CD4-positive, alpha-beta T cell treated with Interleukin-15 for 4 hours (primary cell): Measurements from ENCODE around the gene HS3ST5.
A peak's percentile ranks its signal among the peaks of the same experiment; 100 is the strongest.
"Not testable (repeated sequence)": the region's sequence is repeated elsewhere in the genome, so short reads cannot be mapped to it uniquely, and the experiment has no call there.

Experiments
- DNase-seq: peaks from one replicate; pipeline ENCODE4 v3.0.0-alpha.2; 2020; ENCODE audit warnings: low spot score

Gene HS3ST5

DNA sequence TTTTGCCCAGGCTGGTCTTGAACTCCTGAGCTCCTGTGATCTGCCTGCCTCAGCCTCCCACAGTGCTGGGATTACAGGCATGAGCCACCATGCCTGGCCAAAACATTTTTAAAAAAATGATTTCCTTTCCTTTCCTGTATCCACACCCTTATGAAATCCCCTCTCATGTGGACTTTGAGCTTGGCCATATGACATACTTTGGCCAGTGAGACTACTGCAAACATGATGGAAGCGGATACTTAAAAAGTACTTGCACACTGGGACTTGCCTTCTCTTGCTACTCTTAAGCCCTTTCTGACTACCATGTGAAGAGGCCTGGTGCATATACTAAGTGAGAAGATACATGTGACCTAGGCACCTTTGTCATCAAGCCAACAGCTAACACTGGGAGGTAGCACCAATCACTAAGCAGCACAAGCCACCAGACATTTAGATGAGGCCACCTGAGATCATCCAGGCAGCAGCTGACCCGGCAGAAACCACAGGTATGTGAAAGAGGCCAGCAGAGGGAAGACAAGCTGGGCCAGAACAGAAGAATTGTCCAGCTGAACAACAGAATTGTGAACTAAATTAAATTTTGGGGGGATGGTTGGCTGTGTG lies 293.4 kb downstream of the HS3ST5 start:
- DNase-seq, result no peak

DNA sequence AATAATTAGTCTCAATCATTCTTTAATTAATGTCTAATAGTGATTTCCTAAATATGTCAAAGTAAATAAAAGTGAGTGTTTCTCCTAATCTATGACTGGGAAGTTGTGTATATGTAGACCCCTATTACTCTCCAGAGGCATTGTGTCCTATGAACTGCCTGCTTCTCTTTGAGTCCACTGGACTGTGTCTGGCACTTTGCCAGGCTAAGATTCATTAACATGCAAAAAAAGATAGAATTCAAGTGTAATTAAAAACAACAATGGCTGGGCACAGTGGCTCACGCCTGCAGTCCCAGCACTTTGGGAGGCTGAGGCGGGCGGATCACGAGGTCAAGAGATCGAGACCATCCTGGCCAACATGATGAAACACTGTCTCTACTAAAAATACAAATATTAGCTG lies 298.3 kb downstream of the HS3ST5 start:
- not testable (repeated sequence) for DNase-seq

GRCh38 chr6:114042267-114043016 lies 300.4 kb downstream of the HS3ST5 start:
- no peak for DNase-seq

DNA sequence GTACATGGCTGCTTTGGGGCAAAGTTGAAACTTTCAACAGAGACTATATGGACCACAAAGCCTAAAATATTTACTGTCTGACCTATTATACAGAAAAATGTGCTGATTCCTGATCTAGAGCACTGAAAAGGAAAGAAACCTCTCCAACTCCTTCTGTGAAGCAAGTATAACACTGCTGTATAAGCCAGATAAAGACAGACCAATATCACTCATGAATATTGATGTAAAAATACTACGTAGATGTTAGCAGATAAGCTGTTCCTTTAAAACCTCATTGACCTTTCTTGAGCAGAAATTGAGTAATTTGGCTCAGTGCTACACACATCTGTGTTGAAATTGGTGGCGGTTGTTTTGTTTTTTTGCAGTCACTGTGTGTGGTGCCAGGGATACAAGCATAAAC lies 302.0 kb downstream of the HS3ST5 start:
- no peak for DNase-seq

DNA sequence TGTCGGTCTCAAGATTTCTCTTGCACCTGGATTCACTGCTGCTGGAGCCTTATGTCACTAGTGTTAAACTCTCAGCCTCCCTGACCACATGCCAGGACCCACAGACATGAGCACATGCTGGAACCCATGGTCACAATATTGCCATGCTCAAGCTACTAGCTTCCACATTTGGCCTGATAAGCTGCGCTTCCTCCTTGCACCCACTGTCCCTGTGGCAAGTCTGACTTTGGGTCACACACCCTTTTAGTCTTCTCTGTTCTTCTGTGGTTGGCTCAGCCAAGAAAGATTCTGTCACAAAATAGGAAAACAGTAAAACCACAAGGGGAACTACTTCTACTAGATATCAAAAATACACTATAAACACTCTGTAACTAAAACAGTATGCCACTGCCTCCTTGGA lies 303.0 kb downstream of the HS3ST5 start:
- no peak for DNase-seq

DNA sequence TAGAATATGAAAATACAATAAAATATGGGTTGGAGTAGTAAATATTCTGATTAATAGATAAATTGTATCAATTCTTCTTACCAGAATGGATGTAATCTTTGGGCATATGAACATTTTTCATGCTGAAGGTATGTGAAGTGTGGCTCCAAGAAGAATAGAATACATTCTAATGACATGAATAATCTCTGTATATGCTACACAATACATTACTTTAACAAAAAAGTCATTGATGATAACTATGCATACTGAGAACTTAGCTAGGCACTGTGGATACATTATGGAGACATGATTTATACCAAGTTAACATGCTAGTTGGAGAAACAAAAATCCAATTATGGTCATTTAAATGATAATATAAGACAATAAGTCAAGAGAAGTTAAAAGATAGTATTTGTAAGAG lies 309.2 kb downstream of the HS3ST5 start:
- no peak for DNase-seq

DNA sequence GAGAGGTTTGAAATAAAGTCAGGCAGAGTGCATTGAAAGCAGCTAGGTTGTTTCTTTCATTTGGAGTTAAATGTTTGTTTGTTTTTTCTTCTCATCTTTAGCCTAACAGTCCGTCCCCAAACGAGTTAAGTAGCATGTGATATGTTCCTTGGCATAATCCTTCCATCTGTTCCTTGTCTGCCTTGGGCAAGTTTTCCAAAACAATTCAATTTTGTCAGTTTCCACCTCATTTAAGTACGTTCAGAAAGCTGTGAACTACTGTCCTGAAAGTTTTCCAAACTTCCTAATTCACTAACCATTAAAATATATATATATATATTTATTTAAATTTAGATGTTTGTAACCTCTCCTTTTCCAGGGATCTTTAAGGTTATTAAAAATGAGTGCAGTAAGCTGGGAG lies 310.1 kb downstream of the HS3ST5 start:
- DNase-seq, result no peak

DNA sequence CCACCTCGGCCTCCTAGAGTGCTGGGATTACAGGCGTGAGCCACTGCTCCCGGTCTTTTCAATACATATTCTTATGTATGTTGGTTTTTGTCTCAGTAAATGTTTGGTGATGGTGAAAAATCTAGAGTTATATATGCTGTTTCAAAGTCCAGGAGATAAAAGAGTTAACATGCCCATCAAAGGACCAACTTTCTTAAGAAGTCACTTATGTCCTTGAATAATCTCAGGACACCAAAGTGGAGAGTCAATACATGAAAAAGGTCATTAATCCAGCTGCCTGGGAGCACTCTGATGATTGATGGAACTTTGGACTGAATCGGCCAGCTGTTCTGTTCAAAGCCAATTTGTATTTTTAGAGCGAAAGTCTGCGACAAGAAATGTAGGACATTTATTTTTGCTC lies 312.1 kb downstream of the HS3ST5 start:
- DNase-seq, result no peak

GRCh38 chr6:114024746-114025145 lies 318.1 kb downstream of the HS3ST5 start:
- no peak for DNase-seq

DNA sequence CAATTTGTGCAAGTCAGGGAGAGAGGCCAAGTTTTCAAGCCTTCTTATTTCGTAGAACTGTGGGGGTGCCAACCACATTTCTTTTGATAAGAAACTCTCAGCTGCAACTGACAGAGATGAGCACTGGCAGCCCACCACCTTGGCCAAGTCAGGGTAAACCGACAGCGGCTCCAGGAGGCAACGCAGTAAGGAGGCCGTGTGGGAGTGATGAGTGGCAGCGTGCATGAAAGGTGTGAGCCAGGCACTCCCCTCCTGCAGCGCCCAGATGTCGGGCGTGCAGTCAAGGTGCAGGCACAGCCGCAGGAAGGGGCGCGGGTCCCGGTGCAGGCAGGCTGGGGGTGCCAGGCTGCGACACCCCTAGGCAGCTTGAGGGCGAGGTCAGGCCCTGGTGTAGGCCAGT lies 322.6 kb downstream of the HS3ST5 start:
- no peak for DNase-seq

DNA sequence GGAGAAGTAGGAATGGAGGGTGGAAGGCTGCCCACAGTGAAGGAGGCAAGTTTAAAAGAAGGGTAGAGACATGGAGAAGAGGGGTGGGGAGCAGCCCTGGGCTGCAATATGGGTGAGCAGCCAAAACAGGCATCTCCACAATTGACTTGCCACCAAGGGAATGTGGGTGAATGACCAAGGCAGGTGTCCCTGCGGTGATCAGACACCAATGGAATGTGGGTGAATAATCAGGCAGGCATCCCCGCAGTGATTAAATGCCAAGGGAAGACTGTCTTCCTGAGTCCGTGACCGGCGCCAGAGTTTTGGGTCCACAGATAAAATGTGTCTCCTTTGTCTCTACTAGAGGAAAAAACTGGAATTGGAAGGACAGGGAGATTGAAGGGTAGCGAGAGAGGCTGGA lies 325.7 kb downstream of the HS3ST5 start:
- not testable (repeated sequence) for DNase-seq

DNA sequence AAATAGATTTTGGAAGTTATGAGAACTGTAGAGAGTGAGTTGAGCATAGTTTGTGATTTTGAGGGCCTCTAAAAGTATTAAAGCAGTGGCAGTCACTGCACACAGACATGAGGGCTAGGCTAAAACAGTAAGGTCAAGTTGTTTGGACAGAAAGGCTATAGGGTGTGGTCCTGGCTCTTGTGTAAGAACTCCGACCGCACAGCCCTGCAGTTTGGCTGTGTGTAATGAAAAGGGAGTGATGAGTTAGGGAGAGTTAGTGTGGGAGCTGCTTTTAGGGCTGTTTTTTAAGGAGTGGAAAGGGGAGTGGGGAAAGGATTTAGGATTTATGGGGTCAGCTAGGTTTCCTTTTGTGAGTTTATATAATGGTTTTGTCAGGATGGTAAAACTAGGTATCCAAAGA lies 328.7 kb downstream of the HS3ST5 start:
- not testable (repeated sequence) for DNase-seq

DNA sequence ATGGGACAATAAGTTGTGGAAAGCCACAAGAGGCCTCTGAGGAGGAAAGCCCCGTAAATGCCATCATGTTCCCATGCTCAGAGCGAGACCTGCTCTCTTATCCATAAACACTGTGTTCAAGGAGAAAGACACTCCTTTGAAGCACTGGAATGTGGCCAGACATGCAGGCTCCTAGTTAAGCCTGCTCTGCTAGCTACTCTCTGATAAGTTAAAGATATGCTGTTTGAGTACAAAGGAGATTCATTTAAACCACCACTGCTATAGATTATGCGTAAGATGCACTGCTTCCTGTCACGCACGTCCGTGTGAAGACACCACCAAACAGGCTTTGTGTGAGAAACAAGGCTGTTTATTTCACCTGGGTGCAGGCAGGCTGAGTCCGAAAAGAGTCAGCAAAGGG lies 331.3 kb downstream of the HS3ST5 start:
- not testable (repeated sequence) for DNase-seq

- DNase-seq, result no peak
These were observed 332.3 kb downstream of the HS3ST5 start for GRCh38 chr6:114010540-114010939.

DNA sequence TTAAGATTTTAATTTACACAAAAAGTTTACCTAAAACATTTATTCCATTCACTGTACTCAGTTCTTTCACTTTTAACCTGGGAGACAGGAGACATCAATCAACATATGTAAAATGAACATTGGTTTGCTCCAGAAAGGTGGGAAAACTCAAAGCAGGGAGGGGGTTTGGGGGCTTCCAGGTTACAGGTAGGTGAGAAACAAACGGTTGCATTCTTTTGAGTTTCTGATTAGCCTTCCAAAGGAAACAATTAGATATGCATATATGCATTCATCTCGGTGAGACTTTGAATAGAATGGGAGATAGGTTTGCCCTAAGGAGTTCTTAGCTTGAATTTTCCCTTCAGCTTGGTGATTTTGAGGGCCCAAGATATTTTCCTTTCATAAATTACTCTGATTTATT lies 333.6 kb downstream of the HS3ST5 start:
- no peak for DNase-seq

- no peak for DNase-seq
These were observed 334.5 kb downstream of the HS3ST5 start for GRCh38 chr6:114008331-114008730.

GRCh38 chr6:114007516-114007915 lies 335.3 kb downstream of the HS3ST5 start:
- DNase-seq, result peak; percentile 40
